ENCODE measurements around the gene DNAJC6. TPM values are rescaled to one million over a fixed set of nuclear protein-coding genes. Genes with fewer than 3 reads are reported as not detected.

DNAJC6 gene
- total and polyA plus RNA-seq, 10 donors, result 0.20 to 9.7 (median 5.7) TPM

- WGBS, 5 donors, result 0 to 1% (median 1%) methylated on average over 40 to 52 of the region's 52 CpGs
Observed at GRCh38 chr1:65419681-65420589, 110.6 kb downstream of the DNAJC6 start.

GRCh38 chr1:65420590-65421350 is 111.4 kb downstream of the DNAJC6 start, which contains the start of the genes LEPR and LEPROT:
Gene LEPR, plus strand, starts transcription at chr1:65420668. Its CDS starts 144,898 bp downstream, at chr1:65565566.
Gene LEPROT, plus strand, starts transcription at chr1:65420668. Its CDS starts 57 bp downstream, at chr1:65420725.
- Histone ChIP-seq H3K36me3 (peaks cover 0 to 9% (median 4%) of the 10 kb centered on the region in 6 donors), H3K4me3 (peak within 1 kb of the TSS; percentile 65 to 93 (median 84)), H3K4me1 (peaks cover 14 to 51% (median 36%) of the 10 kb centered on the region in 6 donors), H3K27me3 (replicated peaks in 1 of 7) (no peaks in the 10 kb centered on the region), H3K9me3 (no peaks in the 10 kb centered on the region), H3K27ac (peak within 1 kb of the TSS; percentile 93 to 98 (median 96))
- intact Hi-C loops (cut with DNase I; ENCODE audit: low total_unique reads), result loop anchor here (10.0 kb wide), 1 partner anchor 166 kb away; no protein-coding TSS in a partner anchor
- DNase-seq, result no peak
- WGBS, 5 donors, result 0 to 1% (median 1%) methylated on average over 25 to 60 of the region's 60 CpGs
- TF ChIP-seq POLR2A (IDR thresholded peaks at IDR 0.05) (peak in 2 of 3 donors; percentile 23 to 26), CTCF (IDR thresholded peaks at IDR 0.05 in 8 of 11, conservative IDR thresholded peaks at IDR 0.05 in 3 of 11) (peak in 1 of 11 experiments; percentile 15), POLR2AphosphoS5 (IDR thresholded peaks at IDR 0.05) (peak; percentile 91 to 94 (median 91))

More at GRCh38 chr1:65419681-65420589, 110.6 kb downstream of the DNAJC6 start:
- peaks cover 0 to under 1% (median 0%) of the 10 kb centered on the region in 6 donors for H3K36me3 ChIP-seq
- no peaks in the 10 kb centered on the region for H3K27me3 ChIP-seq (replicated peaks in 1 of 7)
- DNase-seq, result peak; percentile 100
- peak overlapping the region; percentile 65 to 93 (median 84) for H3K4me3 ChIP-seq
- peak overlapping the region; percentile 93 to 98 (median 96) for H3K27ac ChIP-seq
- TF ChIP-seq POLR2A (IDR thresholded peaks at IDR 0.05) (no peak), POLR2AphosphoS5 (IDR thresholded peaks at IDR 0.05) (peak; percentile 44 to 74 (median 71)), CTCF (IDR thresholded peaks at IDR 0.05 in 8 of 11, conservative IDR thresholded peaks at IDR 0.05 in 3 of 11) (peak in 3 of 11 experiments; percentile 11 to 50 (median 21))
- intact Hi-C loops (cut with DNase I; ENCODE audit: low total_unique reads), result loop anchor here (10.0 kb wide), 1 partner anchor 165 kb away; no protein-coding TSS in a partner anchor
- peaks cover 14 to 47% (median 36%) of the 10 kb centered on the region in 6 donors for H3K4me1 ChIP-seq
- no peaks in the 10 kb centered on the region for H3K9me3 ChIP-seq

- 3 to 8% (median 5%) methylated on average over 13 of the region's 13 CpGs for WGBS, 5 donors
- TF ChIP-seq POLR2A (IDR thresholded peaks at IDR 0.05), result no peak
- TF ChIP-seq CTCF (IDR thresholded peaks at IDR 0.05 in 8 of 11, conservative IDR thresholded peaks at IDR 0.05 in 3 of 11), result no peak
- TF ChIP-seq POLR2AphosphoS5 (IDR thresholded peaks at IDR 0.05), result no peak
- Histone ChIP-seq H3K9me3 (no peaks in the 10 kb centered on the region), H3K27me3 (replicated peaks in 1 of 7) (no peaks in the 10 kb centered on the region), H3K36me3 (peaks cover 0 to 16% (median 11%) of the 10 kb centered on the region in 6 donors), H3K27ac (peak overlapping the region; percentile 93 to 98 (median 96)), H3K4me1 (peaks cover 14 to 51% (median 36%) of the 10 kb centered on the region in 6 donors), H3K4me3 (peak overlapping the region; percentile 65 to 93 (median 84))
- DNase-seq, result no peak
- intact Hi-C loops (cut with DNase I; ENCODE audit: low total_unique reads), result loop anchor here (10.0 kb wide), 1 partner anchor 167 kb away; no protein-coding TSS in a partner anchor
Observed at GRCh38 chr1:65421351-65422025, 112.1 kb downstream of the DNAJC6 start.

All from spleen (tissue), 11 donors.